HS-27A (cell line): ENCODE results near the gene PTPRG.

Source experiments
- DNase-seq: peaks from one replicate; pipeline ENCODE4 v3.0.0-alpha.2; 2012; ENCODE audit warnings: low read depth, missing footprints

Gene PTPRG

GRCh38 chr3:61965770-61966131 is 404.4 kb downstream of the PTPRG start:
- no peak for DNase-seq

- no peak for DNase-seq
These were observed 404.8 kb downstream of the PTPRG start for GRCh38 chr3:61966200-61966599.

GRCh38 chr3:61967019-61967418 is 405.6 kb downstream of the PTPRG start:
- no peak for DNase-seq

GRCh38 chr3:61967937-61968336 is 406.6 kb downstream of the PTPRG start:
- no peak for DNase-seq

- DNase-seq = no peak
These were observed 413.3 kb downstream of the PTPRG start for GRCh38 chr3:61974662-61975061.

GRCh38 chr3:61975199-61975598 is 413.8 kb downstream of the PTPRG start:
- DNase-seq = no peak

GRCh38 chr3:61975936-61976335 is 414.6 kb downstream of the PTPRG start:
- no peak for DNase-seq

- DNase-seq = no peak
These were observed 417.4 kb downstream of the PTPRG start for GRCh38 chr3:61978460-61979419.

GRCh38 chr3:61979638-61980037 is 418.3 kb downstream of the PTPRG start:
- no peak for DNase-seq

GRCh38 chr3:61980041-61980440 is 418.7 kb downstream of the PTPRG start:
- DNase-seq = no peak

- no peak for DNase-seq
These were observed 419.7 kb downstream of the PTPRG start for GRCh38 chr3:61981060-61981459.

GRCh38 chr3:61983479-61983878 is 422.1 kb downstream of the PTPRG start:
- no peak for DNase-seq

GRCh38 chr3:61985020-61985419 is 423.6 kb downstream of the PTPRG start:
- peak; percentile 68 for DNase-seq

- DNase-seq = no peak
These were observed 425.1 kb downstream of the PTPRG start for GRCh38 chr3:61986473-61986872.

- no peak for DNase-seq
These were observed 428.3 kb downstream of the PTPRG start for GRCh38 chr3:61989681-61990080.

- DNase-seq = no peak
These were observed 429.1 kb downstream of the PTPRG start for GRCh38 chr3:61990327-61991027.

- DNase-seq = no peak
These were observed 430.3 kb downstream of the PTPRG start for GRCh38 chr3:61991706-61992105.

- no peak for DNase-seq
These were observed 435.0 kb downstream of the PTPRG start for GRCh38 chr3:61996366-61996765.

GRCh38 chr3:61997101-61997500 is 435.7 kb downstream of the PTPRG start:
- DNase-seq = no peak

- DNase-seq = no peak
These were observed 442.5 kb downstream of the PTPRG start for GRCh38 chr3:62003835-62004234.

GRCh38 chr3:62007036-62007435 is 445.7 kb downstream of the PTPRG start:
- DNase-seq = no peak

GRCh38 chr3:62010989-62011388 is 449.6 kb downstream of the PTPRG start:
- no peak for DNase-seq

GRCh38 chr3:62011666-62012065 is 450.3 kb downstream of the PTPRG start:
- no peak for DNase-seq
